Omental fat pad (tissue), 4 donors: ENCODE data around the gene SUN1. TPM values are rescaled to one million over a fixed set of nuclear protein-coding genes. Genes with fewer than 3 reads are reported as not detected.

ENCODE experiments used
- ATAC-seq: fragments of 150-250 bp; one replicate; pipeline ENCODE4 v1.9.1; 2016; ENCODE audit warnings: mild to moderate bottlenecking, moderate library complexity; ENCODE audit not compliant: low FRiP score
- DNase-seq: peaks from one replicate; pipeline ENCODE4 v3.0.0-alpha.2; 2019; ENCODE audit warnings: low spot score
- total RNA-seq, 4 donors: library from RNA; depleted of rRNA; stranded (reverse); fragments of >200 nt; gene quantifications; one replicate each; pipeline ENCODE4 v1.1.0, GENCODE V29; 2016
- TF ChIP-seq, protein P1 (sequence below), 3 donors: fragments of 450-650 bp; IDR thresholded peaks; one replicate each; pipeline ENCODE4 v1.5.1; 2016 to 2017; ENCODE audit warnings: antibody characterized with exemption in 3 of 3, mild to moderate bottlenecking in 3 of 3, moderate library complexity in 2 of 3

The SUN1 gene
- total RNA-seq, 4 donors from 2014 or later: 124 to 245 (median 174) TPM

GRCh38 chr7:914521-915194, 82.4 kb downstream of the SUN1 start:
- no peak for DNase-seq
- ATAC-seq: no peak
- TF ChIP-seq, protein P1, sequence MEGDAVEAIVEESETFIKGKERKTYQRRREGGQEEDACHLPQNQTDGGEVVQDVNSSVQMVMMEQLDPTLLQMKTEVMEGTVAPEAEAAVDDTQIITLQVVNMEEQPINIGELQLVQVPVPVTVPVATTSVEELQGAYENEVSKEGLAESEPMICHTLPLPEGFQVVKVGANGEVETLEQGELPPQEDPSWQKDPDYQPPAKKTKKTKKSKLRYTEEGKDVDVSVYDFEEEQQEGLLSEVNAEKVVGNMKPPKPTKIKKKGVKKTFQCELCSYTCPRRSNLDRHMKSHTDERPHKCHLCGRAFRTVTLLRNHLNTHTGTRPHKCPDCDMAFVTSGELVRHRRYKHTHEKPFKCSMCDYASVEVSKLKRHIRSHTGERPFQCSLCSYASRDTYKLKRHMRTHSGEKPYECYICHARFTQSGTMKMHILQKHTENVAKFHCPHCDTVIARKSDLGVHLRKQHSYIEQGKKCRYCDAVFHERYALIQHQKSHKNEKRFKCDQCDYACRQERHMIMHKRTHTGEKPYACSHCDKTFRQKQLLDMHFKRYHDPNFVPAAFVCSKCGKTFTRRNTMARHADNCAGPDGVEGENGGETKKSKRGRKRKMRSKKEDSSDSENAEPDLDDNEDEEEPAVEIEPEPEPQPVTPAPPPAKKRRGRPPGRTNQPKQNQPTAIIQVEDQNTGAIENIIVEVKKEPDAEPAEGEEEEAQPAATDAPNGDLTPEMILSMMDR (IDR thresholded peaks at IDR 0.05): no peak

DNA sequence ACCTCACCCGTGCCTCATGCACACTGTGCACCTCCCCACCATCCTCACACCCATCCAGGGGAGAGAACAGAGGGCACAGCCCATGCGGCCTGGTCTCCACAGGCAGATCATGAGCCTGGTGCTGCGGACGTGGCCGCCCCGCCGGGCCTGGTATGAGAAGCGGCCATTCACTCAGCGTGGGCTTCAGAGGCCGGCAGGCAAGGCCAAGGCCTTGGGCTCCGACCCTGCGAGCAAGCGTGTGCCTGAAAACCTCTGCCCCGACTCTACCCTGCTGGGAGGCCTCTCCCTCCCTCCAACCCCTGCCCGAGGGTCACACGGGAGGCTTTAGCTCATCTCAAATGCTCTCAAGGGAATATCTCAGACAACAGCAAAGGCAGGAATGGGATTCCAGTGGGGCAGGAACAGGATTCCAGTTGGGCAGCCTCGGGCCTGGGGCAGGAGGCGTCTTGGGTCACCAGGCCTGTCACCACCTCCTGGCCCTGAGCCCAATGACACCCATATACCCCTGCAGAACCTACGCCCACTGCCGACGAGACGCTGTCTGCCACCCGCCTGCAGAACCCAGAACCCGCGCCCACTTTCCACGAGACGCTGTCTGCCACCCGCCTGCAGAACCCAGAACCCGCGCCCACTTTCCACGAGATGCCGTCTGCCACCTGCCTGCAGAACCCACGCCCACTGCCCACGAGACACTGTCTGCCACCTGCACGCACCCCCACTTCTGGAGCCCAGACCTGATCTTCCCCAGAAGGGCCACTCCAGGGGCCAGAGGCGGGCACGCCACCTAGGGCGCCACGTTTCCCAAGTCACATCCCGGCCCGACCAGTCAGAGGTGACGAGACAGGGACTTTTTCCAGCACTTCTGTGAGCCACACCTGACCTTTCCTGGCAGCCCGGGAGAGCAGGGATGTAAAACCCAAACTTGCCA, 83.3 kb downstream of the SUN1 start:
- ATAC-seq: no peak
- TF ChIP-seq, protein P1 (IDR thresholded peaks at IDR 0.05): no peak

DNA sequence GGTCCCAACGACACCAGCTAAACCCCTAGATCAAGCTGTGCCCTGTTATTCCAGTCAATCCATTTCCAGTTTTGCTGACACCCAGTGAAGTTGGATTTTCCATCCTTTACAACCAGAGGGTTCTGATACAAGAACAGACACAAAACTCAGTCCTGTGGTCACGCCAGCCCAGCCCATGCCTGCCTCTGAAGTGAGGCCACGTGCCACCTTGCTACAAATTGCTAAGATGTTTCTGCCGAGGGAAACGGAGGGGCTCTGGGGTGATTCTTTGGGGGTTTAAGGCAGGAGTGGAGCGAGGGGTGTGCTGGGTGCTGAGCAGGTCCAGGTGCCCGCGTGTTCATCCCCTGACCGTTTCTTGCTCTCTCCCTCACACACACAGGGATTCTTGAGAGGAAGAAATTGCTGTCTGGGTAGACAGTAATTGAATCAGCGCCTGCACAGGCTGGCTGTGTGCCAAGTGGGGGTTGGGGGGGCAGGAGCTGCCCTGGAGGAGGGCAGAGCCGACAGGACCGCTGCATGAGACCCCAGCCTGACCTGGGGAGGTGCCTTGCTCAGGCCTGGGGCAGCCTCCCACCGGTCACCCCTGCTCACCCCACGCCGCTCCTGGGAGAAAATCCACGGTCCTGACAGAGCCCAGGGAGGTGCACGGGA, 84.1 kb downstream of the SUN1 start:
- ATAC-seq (no peak), DNase-seq (no peak)
- TF ChIP-seq, protein P1 (IDR thresholded peaks at IDR 0.05): no peak

More for the DNA sequence above, 83.3 kb downstream of the SUN1 start:
- no peak for DNase-seq

- ATAC-seq (no peak), DNase-seq (no peak)
- TF ChIP-seq, protein P1 (IDR thresholded peaks at IDR 0.05): no peak
Observed at GRCh38 chr7:917255-918117, 85.2 kb downstream of the SUN1 start.

DNA sequence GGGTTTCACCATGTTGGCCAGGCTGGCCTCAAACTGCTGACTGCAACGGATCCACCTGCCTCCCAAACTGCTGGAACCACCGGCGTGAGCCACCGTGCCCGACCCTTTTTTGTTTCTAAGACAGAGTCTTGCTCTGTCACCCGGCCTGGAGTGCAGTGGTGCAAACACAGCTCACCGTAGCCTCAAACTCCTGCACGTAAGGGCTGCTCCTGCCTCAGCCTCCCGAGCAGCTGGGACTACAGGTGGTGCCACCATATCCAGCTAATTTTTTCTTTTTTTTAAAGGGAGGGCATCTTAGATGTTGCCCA, 85.8 kb downstream of the SUN1 start:
- TF ChIP-seq, protein P1 (IDR thresholded peaks at IDR 0.05): no peak
- ATAC-seq (no peak), DNase-seq (no peak)

DNA sequence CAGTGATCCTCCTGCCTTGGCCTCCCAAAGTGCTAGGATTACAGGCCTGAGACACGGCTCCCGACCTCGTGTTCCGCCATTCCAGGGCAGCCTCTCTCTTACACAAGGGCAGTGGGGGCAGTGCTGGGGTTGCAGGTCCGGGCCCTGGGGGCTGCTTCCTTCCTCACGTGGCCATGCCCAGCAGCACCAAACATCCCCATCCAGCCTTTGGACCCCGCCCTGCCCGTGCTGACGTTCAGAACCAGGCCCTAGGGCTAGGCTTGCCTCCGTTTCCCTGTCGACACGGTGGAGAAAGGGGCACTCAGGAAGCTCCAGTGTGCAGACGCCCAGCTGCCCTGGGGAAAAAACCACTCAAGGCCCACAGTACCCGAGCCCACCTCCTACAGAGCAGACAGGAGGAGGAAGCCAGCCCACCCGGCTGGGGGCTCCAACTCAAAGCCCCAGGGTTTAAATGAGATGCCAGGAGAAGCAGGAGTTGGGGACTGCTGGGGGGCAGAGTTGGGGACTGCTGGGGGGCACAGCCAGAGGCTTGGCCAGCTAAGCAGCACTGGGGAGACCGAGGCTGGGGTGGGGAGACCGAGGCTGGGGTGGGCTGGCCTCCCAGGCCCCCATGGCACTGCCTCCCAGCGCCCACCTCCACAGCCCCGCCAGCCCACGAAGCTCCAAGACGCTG, 86.3 kb downstream of the SUN1 start:
- ATAC-seq (no peak), DNase-seq (no peak)
- TF ChIP-seq, protein P1 (IDR thresholded peaks at IDR 0.05): no peak
